Measurements from ENCODE around the gene TRIM2. TPM values are rescaled to one million over a fixed set of nuclear protein-coding genes. Genes with fewer than 3 reads are reported as not detected.

TRIM2 gene
- total RNA-seq, 1 experiment from 2014 or later: 87.0 TPM

DNA sequence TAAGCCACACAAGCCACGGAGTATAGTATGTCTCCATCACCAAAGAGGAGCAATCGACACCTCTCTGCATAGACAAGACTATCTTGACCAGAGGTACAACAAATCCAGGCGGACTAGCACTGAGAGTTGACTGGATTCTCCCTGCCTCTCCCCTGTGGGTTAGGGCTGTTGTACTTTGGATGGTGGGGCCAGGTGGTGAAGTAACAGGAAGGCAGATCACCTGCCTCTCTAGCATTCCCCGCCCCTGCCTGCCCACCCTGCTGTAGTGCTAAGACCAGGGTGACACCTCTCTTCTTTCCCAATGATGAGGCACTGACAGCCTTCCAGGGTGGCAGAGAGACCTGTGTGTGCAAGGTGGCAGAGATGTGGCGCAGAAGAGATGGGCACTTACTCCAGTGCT is 47.5 kb upstream of the TRIM2 start:
- H3F3A ChIP-seq (ENCODE audit: insufficient read depth, low read depth): peaks cover 5% of the 10 kb centered on the region; the same call in 1 of the 2 replicates
- H3K27me3 ChIP-seq (ENCODE audit: insufficient read depth, low read depth): no peaks in the 10 kb centered on the region
- ChIA-PET POLR2A (ENCODE audit: unreplicated experiment) (no interaction called here), CTCF (no interaction called here)
- H3K27ac ChIP-seq: no peak overlapping the region
- no TSS peak for BruUV-seq (replicated peaks)
- H3K4me2 ChIP-seq: no peak overlapping the region
- no peak overlapping the region for H2AFZ ChIP-seq
- H3K4me1 ChIP-seq (replicated peaks; ENCODE audit: insufficient read depth): peaks cover 19% of the 10 kb centered on the region
- intact Hi-C loops (cut with micrococcal nuclease; ENCODE audit: unreplicated experiment): no loop called here
- no peak for TF ChIP-seq EZH2 (IDR thresholded peaks at IDR 0.05; ENCODE audit: low read depth)
- TF ChIP-seq, protein P1, sequence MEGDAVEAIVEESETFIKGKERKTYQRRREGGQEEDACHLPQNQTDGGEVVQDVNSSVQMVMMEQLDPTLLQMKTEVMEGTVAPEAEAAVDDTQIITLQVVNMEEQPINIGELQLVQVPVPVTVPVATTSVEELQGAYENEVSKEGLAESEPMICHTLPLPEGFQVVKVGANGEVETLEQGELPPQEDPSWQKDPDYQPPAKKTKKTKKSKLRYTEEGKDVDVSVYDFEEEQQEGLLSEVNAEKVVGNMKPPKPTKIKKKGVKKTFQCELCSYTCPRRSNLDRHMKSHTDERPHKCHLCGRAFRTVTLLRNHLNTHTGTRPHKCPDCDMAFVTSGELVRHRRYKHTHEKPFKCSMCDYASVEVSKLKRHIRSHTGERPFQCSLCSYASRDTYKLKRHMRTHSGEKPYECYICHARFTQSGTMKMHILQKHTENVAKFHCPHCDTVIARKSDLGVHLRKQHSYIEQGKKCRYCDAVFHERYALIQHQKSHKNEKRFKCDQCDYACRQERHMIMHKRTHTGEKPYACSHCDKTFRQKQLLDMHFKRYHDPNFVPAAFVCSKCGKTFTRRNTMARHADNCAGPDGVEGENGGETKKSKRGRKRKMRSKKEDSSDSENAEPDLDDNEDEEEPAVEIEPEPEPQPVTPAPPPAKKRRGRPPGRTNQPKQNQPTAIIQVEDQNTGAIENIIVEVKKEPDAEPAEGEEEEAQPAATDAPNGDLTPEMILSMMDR (conservative IDR thresholded peaks at IDR 0.05): no peak
- no peaks in the 10 kb centered on the region for H3K36me3 ChIP-seq (ENCODE audit: low read depth)
- no peaks in the 10 kb centered on the region for H4K20me1 ChIP-seq (ENCODE audit: insufficient read depth)
- H3K4me3 ChIP-seq: no peak overlapping the region
- DNase-seq: no peak
- H3K79me2 ChIP-seq (ENCODE audit: low read depth): no peaks in the 10 kb centered on the region
- no peaks in the 10 kb centered on the region for H3K9me2 ChIP-seq (ENCODE audit: insufficient read depth)
- no peaks in the 10 kb centered on the region for H3K9me3 ChIP-seq (ENCODE audit: insufficient read depth, low read depth)

DNA sequence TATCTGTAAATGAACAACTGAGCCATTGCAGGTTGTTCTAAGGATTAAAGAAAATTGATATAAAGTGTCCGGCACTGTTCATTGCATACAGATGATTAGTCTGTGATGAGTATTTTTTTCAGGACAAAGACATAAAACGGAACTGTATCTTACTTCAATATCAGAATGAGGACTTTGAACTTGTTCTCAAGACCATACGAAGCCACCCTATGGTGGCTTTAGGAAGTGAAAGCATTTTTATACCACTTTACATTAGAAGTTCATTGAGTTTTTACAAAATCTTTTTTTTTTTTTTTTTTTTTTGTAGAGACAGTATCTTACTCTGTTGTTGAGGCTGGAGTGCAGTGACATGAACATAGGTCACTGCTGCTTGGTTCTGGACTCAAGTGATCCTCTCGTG is 45.2 kb upstream of the TRIM2 start:
- Histone ChIP-seq H2AFZ (no peak overlapping the region), H3K79me2 (ENCODE audit: low read depth) (no peaks in the 10 kb centered on the region), H3K27me3 (ENCODE audit: insufficient read depth, low read depth) (no peaks in the 10 kb centered on the region), H3K4me2 (no peak overlapping the region), H3K27ac (no peak overlapping the region), H3K4me3 (no peak overlapping the region), H3K4me1 (replicated peaks; ENCODE audit: insufficient read depth) (0 out of 2 replicates have a peak, but pooled peaks cover 13% of the 10 kb centered on the region), H3F3A (ENCODE audit: insufficient read depth, low read depth) (peaks cover 2% of the 10 kb centered on the region; the same call in 1 of the 2 replicates), H3K9me3 (ENCODE audit: insufficient read depth, low read depth) (no peaks in the 10 kb centered on the region), H3K9me2 (ENCODE audit: insufficient read depth) (no peaks in the 10 kb centered on the region), H4K20me1 (ENCODE audit: insufficient read depth) (no peaks in the 10 kb centered on the region), H3K36me3 (ENCODE audit: low read depth) (no peaks in the 10 kb centered on the region)
- intact Hi-C loops (cut with micrococcal nuclease; ENCODE audit: unreplicated experiment): no loop called here
- TF ChIP-seq, protein P1 (conservative IDR thresholded peaks at IDR 0.05): 0 out of 2 replicates have a peak, but pooled peaks have one; percentile 22
- no peak for TF ChIP-seq EZH2 (IDR thresholded peaks at IDR 0.05; ENCODE audit: low read depth)
- ChIA-PET CTCF (interaction anchor here (0.7 kb wide), 1 partner anchor 45 kb away, joined by 3 read pairs; the partner anchor contains the start of gene TRIM2), POLR2A (ENCODE audit: unreplicated experiment) (no interaction called here)
- no peak for DNase-seq
- BruUV-seq (replicated peaks): no TSS peak

DNA sequence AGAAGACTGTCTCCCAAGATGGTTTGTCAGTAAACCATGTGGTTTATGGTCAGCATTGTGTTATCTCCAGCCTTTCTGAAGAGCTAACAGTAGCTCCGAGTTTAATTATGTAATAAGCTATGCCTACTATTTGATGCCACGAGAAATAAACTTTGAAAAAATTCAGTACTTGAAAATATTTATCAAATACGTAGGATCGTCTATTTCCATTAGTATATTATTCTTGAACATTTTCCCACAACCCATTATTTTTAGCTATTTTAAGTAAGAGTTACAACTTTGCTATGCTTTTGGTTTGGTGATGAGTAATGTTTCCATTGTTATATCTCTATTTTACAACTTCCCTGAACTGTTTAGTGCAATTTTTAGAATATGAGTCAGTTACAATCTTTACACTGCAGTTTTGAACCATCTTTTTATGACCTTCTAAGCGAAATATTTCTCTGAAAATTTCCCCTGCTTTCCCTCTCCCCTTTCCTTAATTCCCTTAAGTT is 44.5 kb upstream of the TRIM2 start:
- TF ChIP-seq, protein P1 (conservative IDR thresholded peaks at IDR 0.05): no peak
- no peak for TF ChIP-seq EZH2 (IDR thresholded peaks at IDR 0.05; ENCODE audit: low read depth)
- BruUV-seq (replicated peaks): no TSS peak
- Histone ChIP-seq H3K27me3 (ENCODE audit: insufficient read depth, low read depth) (no peaks in the 10 kb centered on the region), H3K4me3 (no peak overlapping the region), H3K9me3 (ENCODE audit: insufficient read depth, low read depth) (no peaks in the 10 kb centered on the region), H4K20me1 (ENCODE audit: insufficient read depth) (no peaks in the 10 kb centered on the region), H3K27ac (no peak overlapping the region), H3K9me2 (ENCODE audit: insufficient read depth) (no peaks in the 10 kb centered on the region), H2AFZ (no peak overlapping the region), H3K4me1 (replicated peaks; ENCODE audit: insufficient read depth) (0 out of 2 replicates have a peak, but pooled peaks cover 8% of the 10 kb centered on the region), H3K36me3 (ENCODE audit: low read depth) (no peaks in the 10 kb centered on the region), H3F3A (ENCODE audit: insufficient read depth, low read depth) (no peaks in the 10 kb centered on the region), H3K79me2 (ENCODE audit: low read depth) (no peaks in the 10 kb centered on the region), H3K4me2 (peak overlapping the region; percentile 19; the same call in 1 of the 2 replicates)
- intact Hi-C loops (cut with micrococcal nuclease; ENCODE audit: unreplicated experiment): no loop called here
- no peak for DNase-seq
- CTCF ChIA-PET: no interaction called here
- POLR2A ChIA-PET (ENCODE audit: unreplicated experiment): no interaction called here

Measured in PC-9 (cell line).